ENCODE data around the gene RNASEH2A.

DNA sequence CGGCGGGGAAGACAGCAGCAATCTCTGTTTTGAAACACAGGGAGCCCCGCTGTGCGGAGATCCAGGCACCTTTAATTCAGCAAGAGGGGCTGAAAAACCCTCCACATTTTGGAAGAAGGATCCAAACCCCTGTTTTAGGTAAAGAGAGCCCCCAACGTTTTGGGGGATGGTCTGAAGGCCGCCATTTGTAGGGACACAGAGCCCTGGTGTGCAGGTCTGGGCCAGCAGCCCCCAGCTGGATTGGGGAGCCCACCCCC, 27.6 kb upstream of the RNASEH2A start:
- TF ChIP-seq, protein P1, sequence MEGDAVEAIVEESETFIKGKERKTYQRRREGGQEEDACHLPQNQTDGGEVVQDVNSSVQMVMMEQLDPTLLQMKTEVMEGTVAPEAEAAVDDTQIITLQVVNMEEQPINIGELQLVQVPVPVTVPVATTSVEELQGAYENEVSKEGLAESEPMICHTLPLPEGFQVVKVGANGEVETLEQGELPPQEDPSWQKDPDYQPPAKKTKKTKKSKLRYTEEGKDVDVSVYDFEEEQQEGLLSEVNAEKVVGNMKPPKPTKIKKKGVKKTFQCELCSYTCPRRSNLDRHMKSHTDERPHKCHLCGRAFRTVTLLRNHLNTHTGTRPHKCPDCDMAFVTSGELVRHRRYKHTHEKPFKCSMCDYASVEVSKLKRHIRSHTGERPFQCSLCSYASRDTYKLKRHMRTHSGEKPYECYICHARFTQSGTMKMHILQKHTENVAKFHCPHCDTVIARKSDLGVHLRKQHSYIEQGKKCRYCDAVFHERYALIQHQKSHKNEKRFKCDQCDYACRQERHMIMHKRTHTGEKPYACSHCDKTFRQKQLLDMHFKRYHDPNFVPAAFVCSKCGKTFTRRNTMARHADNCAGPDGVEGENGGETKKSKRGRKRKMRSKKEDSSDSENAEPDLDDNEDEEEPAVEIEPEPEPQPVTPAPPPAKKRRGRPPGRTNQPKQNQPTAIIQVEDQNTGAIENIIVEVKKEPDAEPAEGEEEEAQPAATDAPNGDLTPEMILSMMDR (IDR thresholded peaks at IDR 0.05; ENCODE audit: low read length) = no peak
- no peak for TF ChIP-seq EZH2 (IDR thresholded peaks at IDR 0.05; ENCODE audit: borderline replicate concordance, low read length)

All from OCI-LY1 (cell line).